HG03039 (cell line): ENCODE data around the gene MINDY4.

Experiments
- ATAC-seq: cut with Tn5 transposase; IDR thresholded peaks from one replicate; pipeline ENCODE4 v1.9.1; 2021; ENCODE audit warnings: mild to moderate bottlenecking, moderate library complexity; ENCODE audit not compliant: unreplicated experiment

MINDY4 gene

DNA sequence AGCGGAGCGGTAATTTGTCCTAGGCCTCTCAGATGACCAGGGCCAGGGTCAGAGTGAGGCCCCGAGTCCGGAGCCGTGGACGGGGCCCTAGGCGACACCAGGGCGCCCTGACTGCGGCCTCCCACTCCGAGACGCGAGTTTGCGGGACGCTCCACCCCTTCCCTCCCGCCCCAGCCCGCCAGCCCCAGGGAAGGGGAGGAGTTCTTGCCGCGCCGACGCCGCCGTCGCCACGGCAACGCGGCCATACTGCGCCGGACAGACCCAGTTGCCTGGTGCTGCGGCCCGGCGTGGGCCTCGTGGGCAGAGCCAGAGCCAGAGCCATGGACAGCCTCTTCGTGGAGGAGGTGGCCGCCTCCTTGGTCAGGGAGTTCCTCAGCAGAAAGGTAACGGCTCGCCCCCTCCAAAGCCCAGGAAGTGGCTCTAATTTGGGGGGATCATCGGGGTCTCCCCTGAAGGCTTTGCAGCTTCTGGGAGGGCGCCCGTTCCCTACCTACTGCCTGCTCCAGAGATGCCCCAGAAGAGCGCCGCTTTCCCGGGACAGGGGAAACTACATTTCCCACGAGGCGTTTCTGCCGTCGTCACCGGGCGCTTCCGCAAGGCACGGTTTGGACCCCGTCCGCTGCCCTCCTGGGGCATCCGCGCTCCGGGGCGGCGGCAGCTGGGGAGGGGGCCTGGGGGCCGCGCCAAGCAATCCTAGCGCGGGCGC lies at the start of gene MINDY4:
TSS of gene MINDY4 (plus strand) at position 244 of the 706 bp plus-strand sequence. CDS start at position 321, 77 bp downstream.
- peak; percentile 87 for ATAC-seq

DNA sequence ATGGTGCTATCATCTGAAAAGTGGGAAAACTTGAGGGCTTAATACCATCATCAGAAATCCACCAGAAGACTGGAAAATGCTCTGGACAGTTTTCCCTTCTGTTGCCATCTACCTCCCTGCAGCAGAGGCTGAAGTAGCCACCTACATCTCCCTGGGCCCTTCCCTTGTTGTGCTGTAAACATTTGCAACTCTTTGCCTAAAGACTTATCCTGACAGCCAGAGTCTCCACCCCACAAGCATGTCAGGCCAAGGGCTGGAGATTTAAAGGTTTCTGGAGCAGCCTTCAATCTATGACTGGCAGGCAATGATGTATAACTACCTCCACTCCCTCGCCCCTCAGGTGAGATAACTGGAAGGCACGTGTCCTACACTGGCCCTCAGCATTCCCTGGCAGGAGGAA lies 49.0 kb upstream of the MINDY4 start:
- no peak for ATAC-seq

DNA sequence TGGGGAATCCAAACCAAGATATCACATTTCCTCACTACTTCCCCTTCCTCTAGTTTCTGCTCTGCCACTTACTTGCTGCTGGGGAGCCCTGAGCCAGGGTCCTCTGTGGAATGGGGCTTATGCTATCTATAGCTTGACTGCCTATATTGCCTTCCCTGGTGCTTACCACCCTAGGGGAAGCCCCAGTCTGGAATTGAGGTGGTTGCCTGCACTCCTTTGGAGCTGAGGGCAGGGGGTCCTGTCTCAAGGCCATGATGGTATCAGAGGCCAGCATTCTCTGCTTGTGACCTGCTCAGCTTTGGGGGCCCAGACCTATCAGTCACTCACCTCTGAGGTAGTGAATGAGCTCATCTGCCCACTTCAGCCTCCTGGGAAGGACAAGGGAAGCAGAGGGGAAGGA lies 48.5 kb upstream of the MINDY4 start:
- ATAC-seq: no peak

DNA sequence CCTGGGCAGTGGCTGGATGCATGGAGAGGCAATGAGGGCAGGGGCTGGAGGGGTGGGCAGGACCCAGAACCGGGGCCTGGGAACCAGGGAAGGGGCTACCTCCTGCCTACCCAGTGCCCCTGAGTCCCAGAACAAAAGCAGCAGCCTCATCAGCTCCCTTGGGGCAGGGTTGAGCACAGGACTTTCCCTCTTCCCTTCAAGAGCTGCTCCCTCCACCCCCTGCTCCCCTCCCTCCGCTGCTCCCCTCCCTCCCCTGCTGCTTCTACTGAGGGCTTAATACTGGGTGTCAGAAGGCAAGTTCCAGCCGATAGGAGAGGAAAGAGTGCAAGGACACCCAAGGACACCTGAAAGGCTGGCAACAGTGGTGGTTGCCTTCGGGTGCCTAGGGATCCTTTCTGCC lies 47.4 kb upstream of the MINDY4 start:
- no peak for ATAC-seq

DNA sequence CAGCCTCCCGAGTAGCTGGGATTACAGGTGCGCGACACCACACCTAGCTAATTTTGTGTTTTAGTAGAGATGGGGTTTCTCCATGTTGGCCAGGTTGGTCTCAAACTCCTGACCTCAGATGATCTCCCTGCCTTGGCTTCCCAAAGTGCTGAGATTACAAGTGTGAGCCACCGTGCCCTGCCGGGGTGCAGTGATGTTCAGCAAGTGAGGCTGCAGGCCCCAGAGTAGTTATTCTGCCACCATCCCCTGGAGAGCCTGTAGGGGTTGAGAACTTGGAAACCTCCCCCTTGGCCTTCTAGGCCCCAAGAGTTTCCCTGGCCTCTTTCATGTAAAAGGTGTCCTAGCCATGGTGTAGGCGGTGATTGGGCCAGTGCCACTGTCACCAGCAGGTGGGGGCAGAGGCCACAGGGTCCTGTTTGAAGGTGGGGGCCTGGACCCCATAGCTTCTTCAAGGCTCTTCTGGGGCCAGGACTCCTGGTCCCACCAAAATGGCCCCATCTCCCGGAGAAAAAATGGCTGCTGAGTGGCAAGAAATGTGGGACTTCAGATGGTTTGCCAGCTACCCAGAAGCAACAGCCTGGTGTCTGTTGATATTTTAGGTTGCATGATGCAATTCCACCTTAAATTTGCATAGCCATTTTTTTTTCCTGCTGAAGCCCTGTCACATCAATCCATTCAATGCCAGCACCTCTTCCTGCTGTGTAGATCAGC lies 44.8 kb upstream of the MINDY4 start:
- no peak for ATAC-seq

- no peak for ATAC-seq
Measured at GRCh38 chr7:30727061-30727945, 43.9 kb upstream of the MINDY4 start.

DNA sequence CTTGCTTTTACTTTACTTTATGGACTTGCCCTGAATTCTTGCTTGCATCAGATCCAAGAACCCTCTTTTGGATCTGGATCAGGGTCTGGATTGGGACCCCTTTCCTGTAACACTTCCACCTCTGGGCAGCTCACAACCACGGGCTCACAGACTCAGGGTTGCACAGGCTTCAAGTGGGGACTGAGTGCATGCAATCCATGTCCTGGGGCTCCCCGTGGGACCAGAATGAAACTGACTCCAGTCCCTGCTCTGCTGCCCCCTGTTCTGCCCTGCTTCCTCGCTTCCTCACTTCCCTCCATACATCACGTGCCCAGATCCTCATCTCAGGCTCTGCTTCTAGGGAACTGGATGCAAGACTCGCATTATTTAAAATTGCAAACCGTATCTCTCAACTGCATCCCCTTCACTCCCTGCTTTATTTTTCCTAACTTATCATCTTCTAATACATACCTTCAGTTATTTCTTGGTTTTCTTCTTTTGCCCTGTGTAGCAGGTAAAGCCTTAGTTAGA lies 42.6 kb upstream of the MINDY4 start:
- ATAC-seq: no peak

- no peak for ATAC-seq
Measured at GRCh38 chr7:30729642-30730041, 41.6 kb upstream of the MINDY4 start.

DNA sequence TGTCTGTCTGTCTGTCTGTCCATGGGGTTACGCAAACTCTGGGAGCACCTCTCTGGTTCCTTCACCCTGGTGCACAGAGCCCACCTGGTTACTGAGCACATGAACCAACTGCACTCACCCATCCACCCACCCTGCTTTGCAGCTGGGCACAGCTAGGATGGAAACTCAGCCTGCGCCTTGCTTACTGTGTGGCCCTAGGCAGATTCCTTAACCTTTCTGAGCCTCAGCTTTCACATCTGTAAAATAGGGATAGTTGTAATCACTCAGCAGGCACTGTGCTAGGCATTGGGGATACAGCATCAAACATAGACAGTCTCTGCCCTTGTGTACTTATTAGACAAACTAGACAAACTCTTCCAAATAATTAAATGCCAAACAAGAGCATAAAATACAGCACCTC lies 41.1 kb upstream of the MINDY4 start:
- ATAC-seq: no peak

DNA sequence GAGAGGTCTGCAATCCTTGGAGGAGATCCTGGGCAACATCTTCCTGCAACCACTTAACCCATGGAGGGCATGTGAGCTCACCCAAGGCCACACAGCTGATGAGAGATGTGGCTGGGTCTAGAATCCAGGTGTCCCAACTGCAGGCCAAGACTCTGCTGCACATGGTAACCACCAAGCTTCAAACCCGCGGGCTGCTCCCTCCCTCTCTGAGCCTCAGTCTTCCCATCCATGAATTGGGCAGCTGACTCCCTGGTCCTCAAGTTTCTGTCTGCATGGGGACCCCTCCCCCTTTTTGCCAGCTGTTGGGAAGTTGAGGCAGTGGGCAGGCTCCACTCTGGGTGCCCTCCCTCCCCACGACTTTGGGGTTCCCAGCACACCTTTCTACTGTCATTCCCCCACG lies 40.2 kb upstream of the MINDY4 start:
- no peak for ATAC-seq

- ATAC-seq: no peak
Measured at GRCh38 chr7:30731581-30731980, 39.6 kb upstream of the MINDY4 start.

DNA sequence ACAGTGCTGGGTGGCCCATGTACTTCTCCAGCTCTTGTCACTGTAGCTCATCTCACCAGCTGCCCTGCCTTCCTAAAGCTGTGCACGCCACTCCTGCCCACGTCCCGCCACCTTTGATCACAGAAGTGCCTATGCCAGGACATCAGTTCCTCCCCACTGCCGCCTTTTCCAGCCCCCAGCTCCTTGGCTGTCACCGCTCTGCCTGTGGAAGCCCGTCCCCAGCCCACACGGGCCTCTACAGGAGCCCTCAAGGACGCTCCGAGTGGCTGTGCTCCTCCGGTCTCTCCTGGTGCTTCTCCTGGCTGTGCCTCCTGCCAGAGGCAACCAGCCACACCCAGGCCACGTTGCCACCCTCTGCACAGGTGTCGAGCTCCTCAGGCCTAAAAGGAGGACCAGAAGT lies 38.6 kb upstream of the MINDY4 start:
- no peak for ATAC-seq

DNA sequence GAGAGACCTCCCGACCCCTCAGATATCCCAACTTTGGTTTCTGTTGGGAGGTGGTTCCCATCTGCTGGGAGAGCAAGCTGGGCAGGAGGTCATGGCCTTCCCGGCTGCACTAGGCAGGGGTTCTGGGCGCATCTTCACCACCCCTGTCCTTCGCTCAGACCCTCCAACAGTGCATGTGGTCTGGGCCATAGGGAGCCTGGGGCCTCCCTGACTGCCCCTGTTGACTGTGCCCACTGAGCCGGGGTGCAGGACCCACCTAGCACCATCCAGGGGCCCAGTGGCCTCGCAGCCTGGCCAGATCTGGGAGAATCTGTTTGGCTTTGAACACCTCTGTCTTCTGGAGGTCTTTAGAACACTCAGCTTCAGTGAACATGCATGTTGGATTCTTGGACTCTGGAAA lies 38.0 kb upstream of the MINDY4 start:
- ATAC-seq: no peak

GRCh38 chr7:30733691-30734090 lies 37.5 kb upstream of the MINDY4 start:
- ATAC-seq: no peak

GRCh38 chr7:30734497-30734896 lies 36.7 kb upstream of the MINDY4 start:
- ATAC-seq: no peak

GRCh38 chr7:30735631-30736030 lies 35.6 kb upstream of the MINDY4 start:
- ATAC-seq: no peak

- ATAC-seq: no peak
Measured at GRCh38 chr7:30736291-30736690, 34.9 kb upstream of the MINDY4 start.

- ATAC-seq: no peak
Measured at GRCh38 chr7:30738026-30738915, 32.9 kb upstream of the MINDY4 start.

DNA sequence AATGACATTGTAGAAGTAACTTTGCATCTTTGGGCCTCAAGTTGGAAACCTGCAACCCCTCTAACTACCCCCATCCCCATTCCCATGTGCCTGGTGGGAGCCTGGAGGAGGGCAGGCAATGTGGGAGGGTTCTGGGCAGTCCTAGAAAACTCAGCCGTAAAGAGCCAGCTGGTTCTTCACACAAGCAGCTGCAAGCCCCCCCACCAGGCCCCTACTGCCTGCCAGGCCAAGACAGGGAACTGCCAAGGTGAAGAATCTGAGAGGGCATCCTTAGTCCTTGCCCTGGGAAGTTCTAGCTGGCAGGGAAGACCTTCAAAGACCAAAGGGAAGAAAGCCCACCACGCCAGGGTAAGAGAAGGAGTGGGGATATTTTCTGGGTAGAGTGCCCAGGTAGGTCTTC lies 31.5 kb upstream of the MINDY4 start:
- ATAC-seq: no peak

DNA sequence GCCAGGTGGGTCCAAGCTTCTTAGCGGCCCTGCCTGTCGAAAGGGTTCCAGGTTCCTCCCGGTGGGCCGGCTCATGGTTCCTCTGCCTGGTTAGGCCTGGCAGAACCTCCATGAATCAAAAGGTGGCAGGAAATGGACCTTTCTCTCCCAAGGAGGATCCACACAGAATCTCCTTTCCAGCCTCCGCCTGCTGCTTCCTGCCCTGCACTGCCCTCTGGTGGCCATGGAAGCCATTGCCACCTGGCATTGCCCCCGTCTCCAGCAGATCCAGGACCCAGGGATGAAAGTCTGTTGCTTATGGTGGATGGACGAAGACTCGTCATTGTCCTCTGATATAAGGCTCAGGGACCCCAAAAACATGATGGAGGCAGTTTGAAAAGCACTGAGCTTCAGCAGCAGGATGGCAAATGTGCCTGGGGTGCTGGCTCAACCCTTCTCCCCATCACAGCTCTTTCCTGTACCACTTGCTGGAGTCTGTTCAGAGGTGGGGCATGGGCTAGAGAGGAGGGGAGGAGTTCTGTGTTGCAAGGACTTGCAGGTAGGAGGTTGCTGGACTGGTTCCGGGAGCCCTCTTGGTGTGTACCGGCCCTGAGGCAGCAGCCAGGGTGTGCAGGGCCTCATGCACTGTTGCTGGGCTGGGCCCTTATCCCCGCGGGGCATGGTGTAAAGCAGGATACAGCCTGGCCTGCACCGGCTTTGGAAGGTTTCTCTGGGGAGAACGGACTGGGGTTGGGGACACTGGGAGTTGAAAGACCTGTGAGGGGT lies 30.6 kb upstream of the MINDY4 start:
- ATAC-seq: peak; percentile 46
